Lung (tissue), 12 donors: ENCODE data around the gene MMAB. TPM values are rescaled to one million over a fixed set of nuclear protein-coding genes. Genes with fewer than 3 reads are reported as not detected.
A peak's percentile ranks its signal among the peaks of the same experiment; 100 is the strongest.

Experiments
- ATAC-seq: fragments of 200-7000 bp; cut with Tn5 transposase; one replicate; pipeline ENCODE4 v1.9.1; 2020; ENCODE audit warnings: moderate number of reproducible peaks; ENCODE audit not compliant: insufficient read depth, low FRiP score
- DNase-seq, 3 donors: peaks; one replicate each; pipeline ENCODE4 v3.0.0-alpha.2; 2013 to 2017
- H3K27ac ChIP-seq, 2 donors: one replicate each; pipeline ENCODE4 v1.5.1; 2013; ENCODE audit warnings: mild to moderate bottlenecking in 2 of 2, moderate library complexity in 2 of 2, control low read depth in 1 of 2, inconsistent platforms in 1 of 2, low read depth in 1 of 2, low read length in 1 of 2
- H3K27me3 ChIP-seq, 3 donors: one replicate each; pipeline ENCODE4 v1.5.1; 2013; ENCODE audit warnings: low read length in 2 of 3; ENCODE audit not compliant: control insufficient read depth in 3 of 3, insufficient read depth in 3 of 3
- H3K36me3 ChIP-seq, 4 donors: one replicate each; pipeline ENCODE4 v1.5.1; 2013; ENCODE audit warnings: low read length in 4 of 4, mild to moderate bottlenecking in 1 of 4, moderate library complexity in 1 of 4; ENCODE audit not compliant: control insufficient read depth in 4 of 4, insufficient read depth in 4 of 4
- H3K4me1 ChIP-seq, 5 donors: one replicate each; pipeline ENCODE4 v1.5.1; 2013; ENCODE audit warnings: low read length in 5 of 5, mild to moderate bottlenecking in 2 of 5, moderate library complexity in 1 of 5; ENCODE audit not compliant: control insufficient read depth in 5 of 5, insufficient read depth in 5 of 5
- H3K4me3 ChIP-seq: one replicate; pipeline ENCODE4 v1.5.1; 2013; ENCODE audit warnings: mild to moderate bottlenecking, control low read depth, moderate library complexity
- H3K9ac ChIP-seq, 2 donors: one replicate each; pipeline ENCODE4 v1.5.1; 2013; ENCODE audit warnings: low read length in 2 of 2, control low read depth in 1 of 2; ENCODE audit not compliant: insufficient read depth in 1 of 2
- H3K9me3 ChIP-seq, 4 donors: one replicate each; pipeline ENCODE4 v1.5.1; 2013; ENCODE audit warnings: low read length in 3 of 4, mild to moderate bottlenecking in 1 of 4, moderate library complexity in 1 of 4; ENCODE audit not compliant: control insufficient read depth in 4 of 4, insufficient read depth in 3 of 4
- CTCF ChIP-seq: IDR thresholded peaks from 2 replicates; pipeline ENCODE4 v1.5.1; 2012; ENCODE audit warnings: mild to moderate bottlenecking; ENCODE audit errors: control extremely low read depth, extremely low read depth
- WGBS, 2 donors: extraction: QIAGEN DNeasy Blood & Tissue Kit; methylation state at CpG; one replicate each; pipeline ENCODE4 v1.1.7; 2013; 5-methylcytosine and 5-hydroxymethylcytosine counted together
- polyA plus RNA-seq, 2 donors: library from polyadenylated mRNA; stranded (reverse); fragments of 200-250 nt; gene quantifications; one replicate each; pipeline ENCODE4 v1.2.1, GENCODE V29; 2013
- total RNA-seq, 2 donors: library from RNA; depleted of rRNA in 1 of 2; stranded (reverse); fragments of >200 nt in 1 of 2; gene quantifications; one replicate each; pipeline ENCODE4 v1.2.1, GENCODE V29; 2014 to 2021
- donor health status: control.
- donor health status: control.
- donor health status: Bipolar disorder and iron deficiency.
- donor health status: healthy.
- donor health status: DM: yes; HTN: yes; CAD: no.

Gene MMAB
- total and polyA plus RNA-seq, 4 donors = 23.8 to 90.2 (median 77.9) TPM

GRCh38 chr12:109532721-109533486 lies 40.4 kb downstream of the MMAB start:
- H3K4me1 ChIP-seq = peaks cover 0 to 8% (median 0%) of the 10 kb centered on the region in 5 donors
- no peak overlapping the region for H3K4me3 ChIP-seq
- H3K36me3 ChIP-seq = peaks cover 7 to 50% (median 21%) of the 10 kb centered on the region in 4 donors
- no peak overlapping the region for H3K27ac ChIP-seq
- H3K9me3 ChIP-seq = no peaks in the 10 kb centered on the region
- whole genome bisulfite sequencing, 2 donors = 92% methylated on average over 24 of the region's 24 CpGs
- H3K9ac ChIP-seq = no peak overlapping the region
- no peak for TF ChIP-seq CTCF
- ATAC-seq = peak; percentile 7
- H3K27me3 ChIP-seq = no peaks in the 10 kb centered on the region
- no peak for DNase-seq

GRCh38 chr12:109531411-109531810 lies 41.9 kb downstream of the MMAB start:
- no peak overlapping the region for H3K9ac ChIP-seq
- peaks cover 0 to 8% (median 0%) of the 10 kb centered on the region in 5 donors for H3K4me1 ChIP-seq
- TF ChIP-seq CTCF = no peak
- H3K4me3 ChIP-seq = no peak overlapping the region
- no peaks in the 10 kb centered on the region for H3K9me3 ChIP-seq
- 80 to 93% methylated on average over 2 of the region's 2 CpGs for WGBS, 2 donors
- no peaks in the 10 kb centered on the region for H3K27me3 ChIP-seq
- no peak overlapping the region for H3K27ac ChIP-seq
- no peak for ATAC-seq
- peaks cover 13 to 57% (median 24%) of the 10 kb centered on the region in 4 donors for H3K36me3 ChIP-seq
- no peak for DNase-seq

GRCh38 chr12:109529691-109530640 lies 43.3 kb downstream of the MMAB start:
- DNase-seq (peak; percentile 23 to 51 (median 43)), ATAC-seq (no peak)
- WGBS, 2 donors = 83 to 87% methylated on average over 19 of the region's 19 CpGs
- Histone ChIP-seq H3K9me3 (no peaks in the 10 kb centered on the region), H3K4me1 (peaks cover 0 to 8% (median 0%) of the 10 kb centered on the region in 5 donors), H3K4me3 (no peak overlapping the region), H3K27ac (no peak overlapping the region), H3K27me3 (no peaks in the 10 kb centered on the region), H3K9ac (no peak overlapping the region), H3K36me3 (peaks cover 13 to 52% (median 30%) of the 10 kb centered on the region in 4 donors)
- no peak for TF ChIP-seq CTCF
